GM12892 (cell line): ENCODE data around the gene SPG11.
A peak's percentile ranks its signal among the peaks of the same experiment; 100 is the strongest.

ENCODE experiments used
- DNase-seq: peaks from one replicate; pipeline ENCODE4 v3.0.0; 2011; ENCODE audit not compliant: insufficient read length
- FAIRE-seq: peaks from 2 replicates; lab custom pipeline; 2011; peaks lifted over from hg19 to GRCh38; lab: Jason Lieb, UNC
- POLR2A ChIP-seq: IDR thresholded peaks from 2 replicates; pipeline ENCODE4 v1.6.1; 2011; ENCODE audit warnings: low read depth, low read length, control low read depth
- POLR2AphosphoS5 ChIP-seq: IDR thresholded peaks from 2 replicates; pipeline ENCODE4 v1.6.1; 2011; ENCODE audit warnings: low read depth, low read length, control low read depth
- TAF1 ChIP-seq: IDR thresholded peaks from 2 replicates; pipeline ENCODE4 v1.6.1; 2011; ENCODE audit warnings: low read depth, mild to moderate bottlenecking, control low read depth, low read length, borderline replicate concordance

The SPG11 gene

DNA sequence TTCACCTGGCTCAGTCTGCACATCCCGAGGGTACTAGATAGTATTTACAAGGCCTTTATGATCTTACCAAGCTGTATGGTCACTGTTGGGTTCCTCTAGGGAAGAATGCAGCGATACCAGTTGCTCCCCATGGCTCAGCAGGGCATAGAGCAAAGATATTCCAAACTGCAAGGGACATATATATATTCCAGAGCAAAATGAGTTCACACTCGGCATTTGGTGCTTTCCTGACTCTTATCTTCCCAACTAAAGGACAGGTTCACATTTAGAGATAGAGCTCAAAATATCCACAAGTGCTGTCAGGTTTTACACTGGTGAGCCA, 3.5 kb upstream of the SPG11 start:
- no peak for TF ChIP-seq POLR2A
- TF ChIP-seq POLR2AphosphoS5: no peak
- TF ChIP-seq TAF1: no peak
- DNase-seq: no peak
- no peak for FAIRE-seq

DNA sequence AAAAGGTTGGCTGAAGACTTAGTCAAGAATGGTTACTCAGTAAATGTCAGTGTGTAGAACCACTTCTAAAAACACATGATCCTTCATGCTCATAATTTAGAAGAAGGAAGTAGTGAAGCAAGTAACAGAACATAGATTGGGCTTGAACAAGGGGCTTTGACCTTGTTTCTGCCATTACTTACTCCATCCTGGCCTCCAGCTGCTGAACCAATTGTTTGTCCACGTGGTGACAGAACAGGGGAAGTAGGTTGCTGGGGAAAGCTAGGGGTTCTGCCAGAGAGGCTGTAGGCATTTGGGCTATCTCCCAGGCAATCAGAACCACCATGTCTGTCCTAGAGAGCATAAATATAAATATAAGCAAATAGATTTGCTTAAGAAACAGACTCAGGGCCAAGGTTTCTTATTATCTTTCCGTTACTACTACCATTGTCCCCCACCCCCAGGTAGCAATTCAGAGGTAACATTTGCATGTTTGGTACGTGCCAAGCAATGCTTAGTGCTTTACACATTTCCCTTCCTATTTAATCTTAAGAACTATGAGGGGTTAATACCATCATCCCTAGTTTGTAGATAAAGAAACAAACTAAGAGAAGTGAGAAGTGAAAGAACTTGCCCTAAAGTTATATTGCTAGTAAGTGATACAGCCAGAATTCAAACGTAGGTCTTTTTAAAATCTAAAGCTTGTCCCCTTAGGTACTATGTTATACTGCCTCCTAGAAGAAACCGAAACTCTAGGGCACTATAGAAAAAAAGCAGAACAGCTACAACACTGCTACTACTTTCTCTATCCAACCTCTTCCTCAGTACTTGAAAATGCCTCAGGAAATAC, 3.0 kb upstream of the SPG11 start:
- no peak for DNase-seq
- peak; percentile 89 for FAIRE-seq
- TF ChIP-seq TAF1 (no peak), POLR2A (no peak)

DNA sequence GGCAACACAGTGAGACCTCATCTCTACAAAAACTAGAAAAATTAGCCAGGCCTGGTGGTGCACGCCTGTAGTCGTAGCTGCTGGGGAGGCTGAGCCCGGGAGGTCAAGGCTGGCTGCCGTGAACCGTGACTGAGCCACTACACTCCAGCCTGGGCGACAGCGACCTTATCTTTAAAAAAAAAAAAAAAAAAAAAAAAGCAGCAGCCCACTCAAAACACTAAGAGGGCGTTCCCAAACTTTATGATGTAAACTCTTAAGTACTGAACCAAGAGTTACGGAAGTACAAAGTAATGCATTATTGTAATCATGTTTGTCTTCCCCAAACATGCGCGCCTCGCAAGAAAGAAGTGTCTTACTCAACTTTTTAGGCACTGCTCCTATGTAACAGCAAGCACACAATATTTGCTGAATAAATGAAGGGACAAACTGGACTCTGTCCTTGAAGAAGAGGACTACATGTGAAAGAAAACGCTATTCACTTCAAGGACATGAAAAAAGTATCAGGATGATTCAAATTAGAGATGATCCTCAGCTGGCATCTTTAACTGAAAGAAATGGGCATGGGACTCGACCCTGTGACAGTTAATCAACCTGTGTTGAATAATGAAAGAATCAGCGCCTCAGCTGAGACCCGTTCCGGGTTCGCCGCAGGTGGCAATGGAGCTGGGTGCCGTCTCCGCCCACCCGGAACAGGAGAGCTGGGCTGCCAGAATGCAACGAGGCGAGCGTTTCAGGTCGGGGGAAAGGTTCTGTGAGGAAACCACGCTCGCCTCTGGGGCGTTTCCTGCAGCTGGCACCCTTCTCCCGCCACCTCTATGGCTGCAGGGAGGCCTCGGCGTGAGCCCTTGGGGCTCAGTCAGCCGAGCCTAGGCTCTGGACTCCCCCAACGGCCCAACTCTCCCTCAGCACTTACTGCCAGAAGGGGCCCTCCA, 718 bp downstream of the SPG11 start:
- FAIRE-seq (peak; percentile 56), DNase-seq (peak; percentile 43)

DNA sequence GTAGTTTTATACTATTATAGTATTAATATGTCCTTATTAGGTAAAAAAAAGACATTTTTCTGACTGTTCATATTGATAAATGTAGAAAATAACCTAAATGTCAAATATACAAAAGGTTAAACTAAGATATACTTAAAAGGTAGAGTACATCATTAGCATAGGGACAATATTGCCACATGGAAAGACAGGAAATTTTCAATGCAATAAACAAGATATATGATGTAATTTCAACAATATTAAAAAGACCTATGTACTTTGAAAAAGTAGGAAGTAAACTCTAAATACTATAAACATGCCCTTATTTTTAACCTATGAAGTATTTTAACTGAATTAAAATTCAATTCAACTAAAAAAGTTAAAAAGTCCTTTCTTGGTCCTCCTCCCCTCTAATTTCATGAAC, 1.9 kb downstream of the SPG11 start:
- TF ChIP-seq POLR2AphosphoS5: no peak
- TF ChIP-seq POLR2A: no peak
- no peak for TF ChIP-seq TAF1
- no peak for FAIRE-seq

More for the DNA sequence above, 718 bp downstream of the SPG11 start:
- TF ChIP-seq TAF1 (no peak; the same call in 1 of the 2 replicates), POLR2A (peak; percentile 73; the same call in 1 of the 2 replicates), POLR2AphosphoS5 (peak; percentile 77)

DNA sequence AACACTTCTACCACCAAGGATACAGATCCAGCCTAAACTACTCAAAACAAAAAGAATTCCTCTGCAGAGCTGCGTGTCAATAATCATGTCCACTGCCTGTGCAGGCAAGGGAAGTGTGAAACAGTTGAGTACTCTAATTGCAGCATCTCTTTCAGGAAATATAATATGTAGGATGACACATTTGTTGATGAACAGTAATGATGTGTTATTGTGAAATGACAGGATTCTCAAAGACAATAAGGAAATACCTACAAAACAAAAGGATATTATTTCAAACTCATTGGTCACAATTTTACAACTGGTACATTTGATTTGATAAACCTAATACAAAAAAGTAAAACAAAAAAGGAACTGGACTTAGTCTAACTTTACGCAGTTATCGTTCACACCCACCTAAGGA, 4.4 kb downstream of the SPG11 start:
- TF ChIP-seq TAF1: no peak
- no peak for TF ChIP-seq POLR2AphosphoS5
- no peak for TF ChIP-seq POLR2A

More for the DNA sequence above, 1.9 kb downstream of the SPG11 start:
- no peak for DNase-seq

DNA sequence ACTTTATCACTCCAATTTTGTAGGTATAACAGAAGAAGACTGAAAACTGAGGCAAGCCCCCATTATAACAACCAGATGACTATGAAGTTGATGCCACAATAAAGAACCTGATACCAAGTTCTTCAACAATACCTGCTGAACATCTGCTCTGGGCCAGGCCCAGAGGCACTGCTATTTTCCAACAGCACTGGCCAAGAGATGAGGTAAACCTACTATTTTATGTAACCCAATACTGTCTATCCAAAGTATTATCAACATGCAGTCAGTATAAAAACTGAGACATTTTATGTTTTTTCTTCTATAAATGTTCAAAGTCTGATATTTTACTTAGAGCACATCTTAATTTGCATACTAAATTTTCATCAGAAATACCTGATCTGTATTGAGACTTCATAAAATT, 6.1 kb downstream of the SPG11 start:
- TF ChIP-seq POLR2AphosphoS5 (no peak), POLR2A (no peak), TAF1 (no peak)
- FAIRE-seq (no peak), DNase-seq (no peak)

More for the DNA sequence above, 4.4 kb downstream of the SPG11 start:
- FAIRE-seq (no peak), DNase-seq (no peak)

DNA sequence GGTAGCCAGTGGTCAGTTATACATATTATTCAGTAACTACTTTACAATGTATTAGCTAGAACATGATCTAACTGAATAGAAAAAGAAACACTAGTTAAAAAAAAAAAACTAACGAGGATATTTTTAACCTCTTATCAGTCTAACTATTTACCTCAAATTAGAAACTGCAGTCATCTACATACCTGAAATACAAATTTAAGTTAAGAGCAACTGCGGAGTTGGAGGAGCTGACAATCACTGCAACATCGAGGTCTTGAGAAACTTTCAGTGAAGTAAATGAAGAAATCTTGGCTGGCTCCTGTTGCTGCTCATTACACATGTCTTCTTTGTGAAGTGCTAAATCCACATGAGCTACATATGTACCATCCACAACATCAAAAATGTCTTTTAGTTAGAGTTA, 6.5 kb downstream of the SPG11 start:
- FAIRE-seq (peak; percentile 50), DNase-seq (no peak)
- no peak for TF ChIP-seq TAF1
- no peak for TF ChIP-seq POLR2AphosphoS5
- no peak for TF ChIP-seq POLR2A

DNA sequence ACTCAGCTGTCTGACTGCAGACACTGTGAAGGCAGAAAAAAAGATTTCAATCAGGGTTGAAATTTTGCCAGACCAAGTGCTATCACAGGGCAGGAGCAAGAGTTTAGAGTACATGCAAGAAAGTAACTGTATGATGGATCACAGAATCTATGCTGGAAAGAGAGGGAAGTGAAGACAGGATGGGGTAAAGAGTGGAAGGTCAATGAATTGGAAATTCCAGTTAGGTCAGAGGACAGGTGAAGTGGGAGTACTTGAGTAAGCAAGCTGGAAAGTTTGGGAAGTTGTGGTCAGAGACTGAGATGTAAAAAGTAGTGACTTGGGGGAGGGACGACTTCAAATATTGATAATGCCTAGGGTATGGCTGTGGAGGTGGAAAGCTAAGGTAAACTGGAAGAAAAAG, 7.2 kb downstream of the SPG11 start:
- FAIRE-seq: no peak
- TF ChIP-seq TAF1: no peak
- no peak for TF ChIP-seq POLR2A
- no peak for TF ChIP-seq POLR2AphosphoS5
- no peak for DNase-seq

DNA sequence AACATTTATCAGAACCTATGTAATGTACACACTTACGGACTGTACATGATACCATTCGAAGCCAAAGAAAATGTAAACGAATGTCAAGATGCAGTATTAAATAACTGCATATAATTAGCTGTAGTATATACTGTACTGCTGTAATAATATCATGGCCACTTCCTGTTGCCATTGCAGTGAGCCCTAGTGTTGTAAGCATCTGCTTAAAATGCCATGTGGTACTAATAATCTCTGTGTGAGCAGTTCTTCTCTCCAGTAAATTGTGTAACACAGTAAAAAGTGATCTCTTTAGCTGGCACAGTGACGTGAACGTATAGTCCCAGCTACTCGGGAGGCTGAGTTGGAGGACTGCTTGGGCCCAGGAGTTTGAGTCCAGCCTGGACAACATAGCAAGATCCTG, 8.6 kb downstream of the SPG11 start:
- DNase-seq (no peak), FAIRE-seq (no peak)
- TF ChIP-seq TAF1 (no peak), POLR2AphosphoS5 (no peak), POLR2A (no peak)

DNA sequence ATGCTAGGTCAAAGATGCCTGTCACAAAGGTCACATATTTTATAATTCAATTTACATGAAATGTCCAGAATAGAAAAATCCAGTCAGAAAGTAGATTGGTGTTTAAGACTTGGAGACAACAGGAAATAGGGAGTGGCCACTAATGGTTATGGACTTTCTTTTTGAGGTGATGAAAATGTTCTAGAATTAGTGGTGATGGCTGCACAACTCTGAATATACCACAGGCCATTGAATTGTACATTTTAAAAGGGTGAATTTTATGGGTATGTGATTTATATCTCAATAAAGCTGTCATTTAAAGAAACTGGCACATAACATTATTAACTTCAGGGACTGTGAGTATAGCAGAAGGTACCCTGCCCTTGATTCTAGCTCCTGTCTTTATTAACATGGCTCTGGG, 15.8 kb downstream of the SPG11 start:
- no peak for TF ChIP-seq TAF1
- TF ChIP-seq POLR2A: no peak
- TF ChIP-seq POLR2AphosphoS5: no peak
- DNase-seq (no peak), FAIRE-seq (no peak)

DNA sequence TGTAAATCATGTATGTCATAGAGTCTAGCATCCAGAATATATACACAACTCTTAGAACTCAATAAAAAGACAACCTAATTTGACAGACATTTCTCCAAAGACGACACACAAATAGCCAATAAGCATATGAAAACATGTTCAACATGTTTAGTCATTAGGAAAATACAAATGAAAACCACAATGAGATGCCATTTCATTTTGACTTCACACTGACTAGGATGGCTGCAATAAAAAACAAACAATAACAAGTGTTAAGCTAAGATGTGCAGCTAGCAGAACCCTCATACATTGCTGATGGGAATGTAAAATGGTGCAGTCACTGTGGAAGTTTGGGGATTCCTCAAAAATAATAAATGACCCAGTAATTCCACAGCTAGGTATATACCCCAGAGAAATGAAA, 16.4 kb downstream of the SPG11 start:
- TF ChIP-seq TAF1: no peak
- TF ChIP-seq POLR2A: no peak
- no peak for TF ChIP-seq POLR2AphosphoS5
- FAIRE-seq: no peak
- no peak for DNase-seq

DNA sequence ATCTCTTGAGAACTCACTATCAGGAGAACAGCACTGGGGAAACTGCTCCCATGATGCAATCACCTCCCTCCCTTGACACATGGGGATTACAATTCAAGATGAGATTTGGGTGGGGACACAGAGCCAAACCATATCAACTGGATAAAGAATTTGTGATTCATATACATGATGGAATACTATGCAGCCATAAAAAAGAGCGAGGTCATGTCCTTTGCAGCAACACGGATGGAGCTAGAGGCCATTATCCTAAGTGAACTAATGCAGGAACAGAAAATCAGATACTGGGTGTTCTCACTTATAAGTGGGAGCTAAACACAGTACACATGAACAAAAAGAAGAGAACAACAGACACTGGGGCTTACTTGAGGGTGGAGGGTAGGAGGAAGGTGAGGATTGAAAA, 17.0 kb downstream of the SPG11 start:
- no peak for FAIRE-seq
- DNase-seq: no peak
- no peak for TF ChIP-seq TAF1
- no peak for TF ChIP-seq POLR2A
- no peak for TF ChIP-seq POLR2AphosphoS5
